ENCODE results near the gene REXO5. TPM values are rescaled to one million over a fixed set of nuclear protein-coding genes. Genes with fewer than 3 reads are reported as not detected.

The REXO5 gene
- total and polyA plus RNA-seq, 2 of the 13 experiments (the other 11 are each of a cell fraction or from before 2014, with no cell fraction given), result 5.9 to 13.1 TPM

DNA sequence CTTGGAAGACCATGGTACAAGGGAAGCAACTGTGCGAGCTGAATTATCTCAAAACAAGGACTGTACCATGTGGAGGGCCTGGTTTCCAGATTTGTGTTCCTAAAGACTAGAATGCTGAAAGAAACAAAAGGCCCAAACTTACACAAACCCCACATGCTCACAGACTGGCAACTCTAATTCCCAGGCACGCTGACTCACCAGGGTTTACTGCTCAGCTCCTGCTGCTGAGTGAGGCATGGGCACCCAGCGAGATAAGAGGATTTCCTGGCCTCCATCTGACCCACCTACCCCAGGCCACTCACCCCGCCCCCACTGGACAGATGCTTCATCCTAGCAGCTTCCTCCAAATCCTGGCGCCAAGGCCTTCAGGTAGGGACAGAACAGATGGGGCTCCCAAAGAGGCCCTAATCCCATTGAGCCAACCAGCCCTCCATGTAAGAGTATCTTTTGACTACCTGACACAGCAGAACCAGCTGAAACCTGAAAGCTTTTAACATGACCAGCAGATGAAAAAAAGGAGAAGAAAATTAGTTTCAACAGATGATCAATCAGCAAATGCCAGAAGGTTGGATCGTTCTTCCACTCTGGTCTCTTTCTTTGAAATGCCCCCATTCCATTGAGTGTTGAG is 59.9 kb downstream of the REXO5 start (continued):
- TF ChIP-seq ZC3H13 (CRISPR knock-in tag; IDR thresholded peaks at IDR 0.05) (no peak), IKZF4 (CRISPR knock-in tag; IDR thresholded peaks at IDR 0.05; ENCODE audit: borderline replicate concordance, low read depth, not compliant biosample characterization) (no peak), JDP2 (CRISPR knock-in tag; IDR thresholded peaks at IDR 0.05; ENCODE audit: borderline replicate concordance) (no peak), TBP (CRISPR knock-in tag; IDR thresholded peaks at IDR 0.05) (no peak), ZNF414 (CRISPR knock-in tag; IDR thresholded peaks at IDR 0.05) (no peak), TCF7 (IDR thresholded peaks at IDR 0.05; ENCODE audit: low read depth) (no peak), ISX (CRISPR knock-in tag; conservative IDR thresholded peaks at IDR 0.05) (no peak), SAP130 (CRISPR knock-in tag; IDR thresholded peaks at IDR 0.05; ENCODE audit: low read depth) (peak; percentile 34), SNAI1 (CRISPR knock-in tag; IDR thresholded peaks at IDR 0.05; ENCODE audit: borderline replicate concordance) (no peak), DPF2 (CRISPR knock-in tag; IDR thresholded peaks at IDR 0.05; ENCODE audit: borderline replicate concordance, low read depth) (no peak), ZNF652 (CRISPR knock-in tag; IDR thresholded peaks at IDR 0.05; ENCODE audit: borderline replicate concordance, low read depth) (0 out of 2 replicates have a peak, but pooled peaks have one; percentile 26), YEATS4 (CRISPR knock-in tag; IDR thresholded peaks at IDR 0.05; ENCODE audit: borderline replicate concordance) (no peak), ZNF770 (CRISPR knock-in tag; IDR thresholded peaks at IDR 0.05) (no peak), NFAT5 (CRISPR knock-in tag; IDR thresholded peaks at IDR 0.05) (no peak)
- TF ChIP-seq, protein P1, sequence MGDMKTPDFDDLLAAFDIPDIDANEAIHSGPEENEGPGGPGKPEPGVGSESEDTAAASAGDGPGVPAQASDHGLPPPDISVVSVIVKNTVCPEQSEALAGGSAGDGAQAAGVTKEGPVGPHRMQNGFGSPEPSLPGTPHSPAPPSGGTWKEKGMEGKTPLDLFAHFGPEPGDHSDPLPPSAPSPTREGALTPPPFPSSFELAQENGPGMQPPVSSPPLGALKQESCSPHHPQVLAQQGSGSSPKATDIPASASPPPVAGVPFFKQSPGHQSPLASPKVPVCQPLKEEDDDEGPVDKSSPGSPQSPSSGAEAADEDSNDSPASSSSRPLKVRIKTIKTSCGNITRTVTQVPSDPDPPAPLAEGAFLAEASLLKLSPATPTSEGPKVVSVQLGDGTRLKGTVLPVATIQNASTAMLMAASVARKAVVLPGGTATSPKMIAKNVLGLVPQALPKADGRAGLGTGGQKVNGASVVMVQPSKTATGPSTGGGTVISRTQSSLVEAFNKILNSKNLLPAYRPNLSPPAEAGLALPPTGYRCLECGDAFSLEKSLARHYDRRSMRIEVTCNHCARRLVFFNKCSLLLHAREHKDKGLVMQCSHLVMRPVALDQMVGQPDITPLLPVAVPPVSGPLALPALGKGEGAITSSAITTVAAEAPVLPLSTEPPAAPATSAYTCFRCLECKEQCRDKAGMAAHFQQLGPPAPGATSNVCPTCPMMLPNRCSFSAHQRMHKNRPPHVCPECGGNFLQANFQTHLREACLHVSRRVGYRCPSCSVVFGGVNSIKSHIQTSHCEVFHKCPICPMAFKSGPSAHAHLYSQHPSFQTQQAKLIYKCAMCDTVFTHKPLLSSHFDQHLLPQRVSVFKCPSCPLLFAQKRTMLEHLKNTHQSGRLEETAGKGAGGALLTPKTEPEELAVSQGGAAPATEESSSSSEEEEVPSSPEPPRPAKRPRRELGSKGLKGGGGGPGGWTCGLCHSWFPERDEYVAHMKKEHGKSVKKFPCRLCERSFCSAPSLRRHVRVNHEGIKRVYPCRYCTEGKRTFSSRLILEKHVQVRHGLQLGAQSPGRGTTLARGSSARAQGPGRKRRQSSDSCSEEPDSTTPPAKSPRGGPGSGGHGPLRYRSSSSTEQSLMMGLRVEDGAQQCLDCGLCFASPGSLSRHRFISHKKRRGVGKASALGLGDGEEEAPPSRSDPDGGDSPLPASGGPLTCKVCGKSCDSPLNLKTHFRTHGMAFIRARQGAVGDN (CRISPR knock-in tag; IDR thresholded peaks at IDR 0.05), result peak; percentile 65
- TF ChIP-seq, protein P2, sequence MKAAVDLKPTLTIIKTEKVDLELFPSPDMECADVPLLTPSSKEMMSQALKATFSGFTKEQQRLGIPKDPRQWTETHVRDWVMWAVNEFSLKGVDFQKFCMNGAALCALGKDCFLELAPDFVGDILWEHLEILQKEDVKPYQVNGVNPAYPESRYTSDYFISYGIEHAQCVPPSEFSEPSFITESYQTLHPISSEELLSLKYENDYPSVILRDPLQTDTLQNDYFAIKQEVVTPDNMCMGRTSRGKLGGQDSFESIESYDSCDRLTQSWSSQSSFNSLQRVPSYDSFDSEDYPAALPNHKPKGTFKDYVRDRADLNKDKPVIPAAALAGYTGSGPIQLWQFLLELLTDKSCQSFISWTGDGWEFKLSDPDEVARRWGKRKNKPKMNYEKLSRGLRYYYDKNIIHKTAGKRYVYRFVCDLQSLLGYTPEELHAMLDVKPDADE (CRISPR knock-in tag; IDR thresholded peaks at IDR 0.05), result no peak

All from HepG2 (cell line).